PC-3 (cell line): ENCODE measurements around the gene FHAD1.

Experiments used
- EZH2phosphoT487 ChIP-seq: fragments of 300-600 bp; sonication (generic); IDR thresholded peaks from 2 replicates; pipeline ENCODE4 v1.6.1; 2018; ENCODE audit warnings: mild to moderate bottlenecking, antibody characterized with exemption, low read length, borderline replicate concordance
- TF ChIP-seq, protein P1 (sequence below): fragments of 300-600 bp; sonication (generic); conservative IDR thresholded peaks from 2 replicates; pipeline ENCODE4 v1.5.1; 2017; ENCODE audit warnings: antibody characterized with exemption, low read depth, mild to moderate bottlenecking, low read length

DNA sequence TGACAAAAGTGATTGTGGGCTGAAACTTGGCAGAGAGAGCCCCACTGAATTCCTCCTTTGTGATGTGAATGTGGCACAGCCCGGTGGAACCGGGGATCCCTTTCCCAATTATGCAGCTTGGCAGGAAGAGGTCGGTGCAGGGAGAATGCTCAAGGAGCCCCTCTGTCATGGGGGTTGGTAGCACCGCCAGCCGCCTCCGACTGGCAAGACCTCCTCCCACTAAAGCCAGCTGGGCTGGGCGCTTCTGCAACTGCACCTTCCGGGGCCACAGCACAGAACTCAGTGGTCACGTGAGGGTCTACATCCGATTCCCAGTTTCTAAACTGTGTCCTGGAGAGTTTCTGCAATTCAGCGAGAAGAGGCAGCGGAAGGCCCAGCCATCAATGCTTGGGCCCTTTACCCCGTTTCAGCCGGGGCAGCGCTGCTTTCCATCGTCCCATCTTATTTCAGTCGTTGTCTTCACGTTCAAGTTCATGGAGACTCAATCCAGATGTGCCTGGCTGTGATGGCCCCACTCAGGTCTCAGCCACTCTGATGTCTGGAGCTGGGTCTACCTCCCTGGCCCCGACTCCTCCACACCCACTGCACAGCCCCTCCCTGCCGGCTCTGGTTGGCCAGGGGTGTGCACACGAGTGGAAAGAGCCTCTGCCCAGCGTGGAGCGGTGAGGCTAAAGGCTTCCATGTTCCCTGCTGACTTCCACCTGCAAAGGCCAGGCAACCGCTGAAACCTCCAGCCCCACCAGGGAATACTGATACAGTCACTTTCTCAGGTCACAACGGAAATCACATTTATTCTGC lies 39.8 kb upstream of the FHAD1 start:
- TF ChIP-seq, protein P1, sequence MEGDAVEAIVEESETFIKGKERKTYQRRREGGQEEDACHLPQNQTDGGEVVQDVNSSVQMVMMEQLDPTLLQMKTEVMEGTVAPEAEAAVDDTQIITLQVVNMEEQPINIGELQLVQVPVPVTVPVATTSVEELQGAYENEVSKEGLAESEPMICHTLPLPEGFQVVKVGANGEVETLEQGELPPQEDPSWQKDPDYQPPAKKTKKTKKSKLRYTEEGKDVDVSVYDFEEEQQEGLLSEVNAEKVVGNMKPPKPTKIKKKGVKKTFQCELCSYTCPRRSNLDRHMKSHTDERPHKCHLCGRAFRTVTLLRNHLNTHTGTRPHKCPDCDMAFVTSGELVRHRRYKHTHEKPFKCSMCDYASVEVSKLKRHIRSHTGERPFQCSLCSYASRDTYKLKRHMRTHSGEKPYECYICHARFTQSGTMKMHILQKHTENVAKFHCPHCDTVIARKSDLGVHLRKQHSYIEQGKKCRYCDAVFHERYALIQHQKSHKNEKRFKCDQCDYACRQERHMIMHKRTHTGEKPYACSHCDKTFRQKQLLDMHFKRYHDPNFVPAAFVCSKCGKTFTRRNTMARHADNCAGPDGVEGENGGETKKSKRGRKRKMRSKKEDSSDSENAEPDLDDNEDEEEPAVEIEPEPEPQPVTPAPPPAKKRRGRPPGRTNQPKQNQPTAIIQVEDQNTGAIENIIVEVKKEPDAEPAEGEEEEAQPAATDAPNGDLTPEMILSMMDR: no peak
- TF ChIP-seq EZH2phosphoT487: no peak
